Kidney capillary endothelial cell (primary cell): ENCODE results near the gene SSH3.
"Not testable (repeated sequence)": the region's sequence is repeated elsewhere in the genome, so short reads cannot be mapped to it uniquely, and the experiment has no call there.

Experiments used
- DNase-seq: peaks from one replicate; pipeline ENCODE4 v3.0.0-alpha.2; 2018; ENCODE audit warnings: low spot score

The SSH3 gene

GRCh38 chr11:67312187-67313021, 9.1 kb downstream of the SSH3 start:
- no peak for DNase-seq

GRCh38 chr11:67313125-67313890, 10.0 kb downstream of the SSH3 start:
- DNase-seq = no peak

- DNase-seq = no peak
These were observed 10.9 kb downstream of the SSH3 start for GRCh38 chr11:67314218-67314617.

GRCh38 chr11:67315325-67315909, 12.1 kb downstream of the SSH3 start:
- DNase-seq = no peak

GRCh38 chr11:67316882-67317204, 13.5 kb downstream of the SSH3 start:
- DNase-seq = no peak

- DNase-seq = peak; percentile 95
These were observed 14.0 kb downstream of the SSH3 start for GRCh38 chr11:67317205-67317887.

- DNase-seq = no peak
These were observed 14.7 kb downstream of the SSH3 start for GRCh38 chr11:67317888-67318555.

GRCh38 chr11:67318876-67319275, 15.5 kb downstream of the SSH3 start:
- not testable (repeated sequence) for DNase-seq

- no peak for DNase-seq
These were observed 16.7 kb downstream of the SSH3 start for GRCh38 chr11:67320011-67320410.

- DNase-seq = no peak
These were observed 17.4 kb downstream of the SSH3 start for GRCh38 chr11:67320691-67321090.

- DNase-seq = no peak
These were observed 18.1 kb downstream of the SSH3 start for GRCh38 chr11:67321313-67321871.

GRCh38 chr11:67322049-67322448, 18.7 kb downstream of the SSH3 start:
- no peak for DNase-seq

GRCh38 chr11:67323526-67323925, 20.2 kb downstream of the SSH3 start:
- no peak for DNase-seq

GRCh38 chr11:67332081-67332691, 28.9 kb downstream of the SSH3 start:
- no peak for DNase-seq

- DNase-seq = no peak
These were observed 33.9 kb downstream of the SSH3 start for GRCh38 chr11:67337257-67337656.

GRCh38 chr11:67344264-67344663, 40.9 kb downstream of the SSH3 start:
- DNase-seq = no peak

GRCh38 chr11:67345247-67345919, 42.1 kb downstream of the SSH3 start:
- DNase-seq = no peak

GRCh38 chr11:67345920-67346819, 42.8 kb downstream of the SSH3 start:
- peak; percentile 41 for DNase-seq

- DNase-seq = no peak
These were observed 44.8 kb downstream of the SSH3 start for GRCh38 chr11:67347964-67348749.
